HL-60 (cell line): ENCODE results near the gene TESK2.

Experiments
- DNase-seq, 2 experiments: peaks; one replicate each; pipeline ENCODE4 v3.0.0-alpha.2; 2010 to 2020; ENCODE audit warnings: low read depth in 1 of 2, low spot score in 1 of 2
- H3K27ac ChIP-seq: fragments of 250-450 bp; sonication (Bioruptor Pico); replicated peaks from 2 replicates; pipeline ENCODE4 v1.5.1; 2020; ENCODE audit warnings: mild to moderate bottlenecking, moderate library complexity
- H3K27me3 ChIP-seq: fragments of 250-450 bp; sonication (Bioruptor Pico); 2 replicates; pipeline ENCODE4 v1.5.1; 2021; ENCODE audit warnings: mild to moderate bottlenecking, moderate library complexity; ENCODE audit not compliant: insufficient read depth, poor library complexity, severe bottlenecking
- H3K4me3 ChIP-seq: replicated peaks from 2 replicates; pipeline ENCODE4 v1.5.1; 2011; ENCODE audit warnings: mild to moderate bottlenecking, control low read depth, low read length; ENCODE audit not compliant: insufficient read depth
- GABPA ChIP-seq: IDR thresholded peaks from 2 replicates; pipeline ENCODE4 v1.6.1; 2012; ENCODE audit warnings: low read depth
- POLR2AphosphoS5 ChIP-seq: IDR thresholded peaks from 2 replicates; pipeline ENCODE4 v1.6.1; 2012; ENCODE audit warnings: low read depth
- SPI1 ChIP-seq: IDR thresholded peaks from 2 replicates; pipeline ENCODE4 v1.6.1; 2012; ENCODE audit warnings: low read depth, mild to moderate bottlenecking, borderline replicate concordance
- TF ChIP-seq, protein P1 (sequence below): IDR thresholded peaks from one replicate; pipeline ENCODE4 v1.5.1; 2011; ENCODE audit warnings: low read length, control low read depth, inconsistent platforms; ENCODE audit not compliant: insufficient read depth
- TF ChIP-seq, protein P2 (sequence below): IDR thresholded peaks from 2 replicates; pipeline ENCODE4 v1.6.1; 2012; ENCODE audit warnings: low read depth; ENCODE audit not compliant: insufficient replicate concordance

The TESK2 gene

GRCh38 chr1:45493116-45493697 is 2.2 kb upstream of the TESK2 start:
- TF ChIP-seq POLR2AphosphoS5 (no peak), GABPA (no peak)
- TF ChIP-seq, protein P1, sequence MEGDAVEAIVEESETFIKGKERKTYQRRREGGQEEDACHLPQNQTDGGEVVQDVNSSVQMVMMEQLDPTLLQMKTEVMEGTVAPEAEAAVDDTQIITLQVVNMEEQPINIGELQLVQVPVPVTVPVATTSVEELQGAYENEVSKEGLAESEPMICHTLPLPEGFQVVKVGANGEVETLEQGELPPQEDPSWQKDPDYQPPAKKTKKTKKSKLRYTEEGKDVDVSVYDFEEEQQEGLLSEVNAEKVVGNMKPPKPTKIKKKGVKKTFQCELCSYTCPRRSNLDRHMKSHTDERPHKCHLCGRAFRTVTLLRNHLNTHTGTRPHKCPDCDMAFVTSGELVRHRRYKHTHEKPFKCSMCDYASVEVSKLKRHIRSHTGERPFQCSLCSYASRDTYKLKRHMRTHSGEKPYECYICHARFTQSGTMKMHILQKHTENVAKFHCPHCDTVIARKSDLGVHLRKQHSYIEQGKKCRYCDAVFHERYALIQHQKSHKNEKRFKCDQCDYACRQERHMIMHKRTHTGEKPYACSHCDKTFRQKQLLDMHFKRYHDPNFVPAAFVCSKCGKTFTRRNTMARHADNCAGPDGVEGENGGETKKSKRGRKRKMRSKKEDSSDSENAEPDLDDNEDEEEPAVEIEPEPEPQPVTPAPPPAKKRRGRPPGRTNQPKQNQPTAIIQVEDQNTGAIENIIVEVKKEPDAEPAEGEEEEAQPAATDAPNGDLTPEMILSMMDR = peak; percentile 7
- no peak overlapping the region for H3K27ac ChIP-seq
- H3K4me3 ChIP-seq = no peak overlapping the region
- H3K27me3 ChIP-seq = no peaks in the 10 kb centered on the region
- peak in 1 of 2 experiments; percentile 61 for DNase-seq

- Histone ChIP-seq H3K27ac (no peak overlapping the region), H3K27me3 (no peaks in the 10 kb centered on the region), H3K4me3 (no peak overlapping the region)
- DNase-seq = no peak
- TF ChIP-seq GABPA = no peak
- no peak for TF ChIP-seq POLR2AphosphoS5
- TF ChIP-seq, protein P1 = no peak
- TF ChIP-seq, protein P2, sequence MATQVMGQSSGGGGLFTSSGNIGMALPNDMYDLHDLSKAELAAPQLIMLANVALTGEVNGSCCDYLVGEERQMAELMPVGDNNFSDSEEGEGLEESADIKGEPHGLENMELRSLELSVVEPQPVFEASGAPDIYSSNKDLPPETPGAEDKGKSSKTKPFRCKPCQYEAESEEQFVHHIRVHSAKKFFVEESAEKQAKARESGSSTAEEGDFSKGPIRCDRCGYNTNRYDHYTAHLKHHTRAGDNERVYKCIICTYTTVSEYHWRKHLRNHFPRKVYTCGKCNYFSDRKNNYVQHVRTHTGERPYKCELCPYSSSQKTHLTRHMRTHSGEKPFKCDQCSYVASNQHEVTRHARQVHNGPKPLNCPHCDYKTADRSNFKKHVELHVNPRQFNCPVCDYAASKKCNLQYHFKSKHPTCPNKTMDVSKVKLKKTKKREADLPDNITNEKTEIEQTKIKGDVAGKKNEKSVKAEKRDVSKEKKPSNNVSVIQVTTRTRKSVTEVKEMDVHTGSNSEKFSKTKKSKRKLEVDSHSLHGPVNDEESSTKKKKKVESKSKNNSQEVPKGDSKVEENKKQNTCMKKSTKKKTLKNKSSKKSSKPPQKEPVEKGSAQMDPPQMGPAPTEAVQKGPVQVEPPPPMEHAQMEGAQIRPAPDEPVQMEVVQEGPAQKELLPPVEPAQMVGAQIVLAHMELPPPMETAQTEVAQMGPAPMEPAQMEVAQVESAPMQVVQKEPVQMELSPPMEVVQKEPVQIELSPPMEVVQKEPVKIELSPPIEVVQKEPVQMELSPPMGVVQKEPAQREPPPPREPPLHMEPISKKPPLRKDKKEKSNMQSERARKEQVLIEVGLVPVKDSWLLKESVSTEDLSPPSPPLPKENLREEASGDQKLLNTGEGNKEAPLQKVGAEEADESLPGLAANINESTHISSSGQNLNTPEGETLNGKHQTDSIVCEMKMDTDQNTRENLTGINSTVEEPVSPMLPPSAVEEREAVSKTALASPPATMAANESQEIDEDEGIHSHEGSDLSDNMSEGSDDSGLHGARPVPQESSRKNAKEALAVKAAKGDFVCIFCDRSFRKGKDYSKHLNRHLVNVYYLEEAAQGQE = no peak
- TF ChIP-seq SPI1 = no peak
Observed at GRCh38 chr1:45492691-45493090, 1.7 kb upstream of the TESK2 start.

DNA sequence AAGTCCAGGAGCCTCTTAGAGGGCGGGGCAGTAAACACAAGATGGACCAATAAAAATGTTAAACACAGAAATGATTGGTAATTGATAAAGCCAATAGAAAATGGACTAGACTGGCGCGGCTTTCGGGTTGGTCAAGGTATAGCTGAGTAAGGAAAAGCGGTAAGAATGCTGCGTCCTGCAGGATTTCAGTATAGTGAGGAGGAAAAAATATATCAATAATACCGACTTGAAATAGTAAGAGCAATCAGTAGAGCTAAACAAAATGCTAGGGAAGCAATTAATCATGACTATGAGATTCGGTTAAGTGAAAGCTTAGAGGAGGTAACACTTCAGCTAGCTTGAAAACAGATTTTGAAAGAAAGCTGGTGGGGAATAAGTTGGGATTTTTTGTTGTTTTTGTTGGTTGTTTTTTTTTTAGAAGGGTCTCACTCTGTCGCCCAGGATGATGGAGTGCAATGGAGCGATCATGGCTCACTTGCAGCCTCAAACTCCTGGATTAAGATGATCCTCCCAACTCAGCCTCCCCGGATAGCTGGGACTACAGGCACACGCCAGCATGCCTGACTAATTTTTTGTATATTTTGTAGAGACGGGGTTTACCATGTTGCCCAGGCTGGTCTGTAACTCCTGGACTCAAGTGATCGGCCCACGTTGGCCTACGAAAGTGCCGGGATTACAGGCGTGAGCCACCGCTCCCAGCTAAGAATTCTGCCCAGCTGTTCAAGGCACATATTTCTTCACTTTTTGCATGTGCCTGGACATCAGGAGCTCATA is 711 bp upstream of the TESK2 start:
- TF ChIP-seq, protein P2 = no peak
- TF ChIP-seq GABPA (no peak), SPI1 (no peak), POLR2AphosphoS5 (no peak)
- TF ChIP-seq, protein P1 = no peak
- DNase-seq = no peak
- Histone ChIP-seq H3K27me3 (no peaks in the 10 kb centered on the region), H3K27ac (no peak overlapping the region), H3K4me3 (peak overlapping the region; percentile 94)
